K562 (cell line): Measurements from ENCODE around the gene HOXB6. TPM values are rescaled to one million over a fixed set of nuclear protein-coding genes. Genes with fewer than 3 reads are reported as not detected.

Experiments used
- ATAC-seq: fragments of 200-7000 bp; cut with Tn5 transposase; 3 replicates; pipeline ENCODE4 v1.9.1; 2020; ENCODE audit warnings: moderate library complexity
- BruUV-seq: library from RNA; stranded (reverse); fragments of 400-500 nt; replicated peaks from 2 replicates; lab custom pipeline; 2021; lab: Mats Ljungman, UMichigan
- CTCF ChIA-PET: fragments of 300-600 bp; formaldehyde crosslinking; extraction: SDS; loops from one replicate; lab custom pipeline; 2021; ENCODE audit warnings: low intra/inter-chr PET ratio; lab: Yijun Ruan, JAX
- POLR2A ChIA-PET: fragments of 300-600, 350-650 bp; sonication (Branson Sonifier 250); formaldehyde crosslinking; extraction: SDS; loops from one replicate; lab custom pipeline; 2021; ENCODE audit warnings: antibody characterized with exemption, inconsistent platforms; lab: Yijun Ruan, JAX
- DNase-seq, 4 experiments: peaks; one replicate each; pipeline versions ENCODE4 v3.0.0 to v3.0.0-alpha.2; 2011 to 2018; ENCODE audit warnings: low spot score in 3 of 4, mixed read lengths in 3 of 4; ENCODE audit errors: extremely low read depth in 1 of 4
- FAIRE-seq: peaks from 2 replicates; lab custom pipeline; 2011; peaks lifted over from hg19 to GRCh38; lab: Jason Lieb, UNC
- H2AFZ ChIP-seq: 2 replicates; pipeline ENCODE4 v1.6.0; 2011; ENCODE audit warnings: low read depth, low read length, control low read depth, inconsistent platforms
- H3K27ac ChIP-seq: fragments of 200-600 bp; 3 replicates; pipeline ENCODE4 v1.8.0; 2011; ENCODE audit warnings: low read depth, mild to moderate bottlenecking, control low read depth, inconsistent platforms, low read length, moderate library complexity, mixed read lengths; ENCODE audit errors: extremely low read depth
- H3K27me3 ChIP-seq, 2 experiments: fragments of 300-600 bp in 1 of 2; 2 replicates in 1 of 2; 3 replicates in 1 of 2; pipeline versions ENCODE4 v1.6.0 to v1.8.0; 2011; ENCODE audit warnings: inconsistent platforms in 2 of 2, low read length in 2 of 2, mild to moderate bottlenecking in 1 of 2, mixed read lengths in 1 of 2, moderate library complexity in 1 of 2; ENCODE audit not compliant: control insufficient read depth in 2 of 2, insufficient read depth in 2 of 2
- H3K36me3 ChIP-seq: fragments of 300-600 bp; 3 replicates; pipeline ENCODE4 v1.8.0; 2011; ENCODE audit warnings: mild to moderate bottlenecking, low read length, inconsistent platforms; ENCODE audit not compliant: control insufficient read depth, insufficient read depth
- H3K4me1 ChIP-seq, 2 experiments: fragments of 200-600 bp in 1 of 2; replicated peaks in 1 of 2; 2 replicates in 1 of 2; 3 replicates in 1 of 2; pipeline versions ENCODE4 v1.5.1 to v1.8.0; 2011; ENCODE audit warnings: inconsistent platforms in 2 of 2, low read length in 2 of 2, mild to moderate bottlenecking in 1 of 2, mixed read lengths in 1 of 2, moderate library complexity in 1 of 2; ENCODE audit not compliant: control insufficient read depth in 2 of 2, insufficient read depth in 2 of 2
- H3K4me2 ChIP-seq: 2 replicates; pipeline ENCODE4 v1.6.1; 2011; ENCODE audit warnings: low read length, control low read depth, inconsistent platforms, mixed read lengths; ENCODE audit not compliant: insufficient read depth
- H3K4me3 ChIP-seq: fragments of 200-600 bp; sonication (generic), shearing (Covaris generic); 2 replicates; pipeline ENCODE4 v1.5.1; 2016; ENCODE audit warnings: control low read depth, inconsistent platforms
- H3K79me2 ChIP-seq: fragments of 200-600 bp; 3 replicates; pipeline ENCODE4 v1.8.0; 2011; ENCODE audit warnings: low read length, inconsistent platforms; ENCODE audit not compliant: control insufficient read depth, insufficient read depth
- H3K9ac ChIP-seq, 2 experiments: 2 replicates each; pipeline versions ENCODE4 v1.6.0 to v1.6.1; 2011; ENCODE audit warnings: low read depth in 2 of 2, low read length in 2 of 2, control low read depth in 1 of 2, inconsistent platforms in 1 of 2, mild to moderate bottlenecking in 1 of 2, mixed read lengths in 1 of 2; ENCODE audit not compliant: insufficient read depth in 1 of 2
- H3K9me1 ChIP-seq: one replicate; pipeline ENCODE4 v1.6.0; 2011; ENCODE audit warnings: inconsistent platforms, mild to moderate bottlenecking, low read length, moderate library complexity; ENCODE audit not compliant: control insufficient read depth, insufficient read depth
- H3K9me3 ChIP-seq: replicated peaks from 2 replicates; pipeline ENCODE4 v1.5.1; 2011; ENCODE audit warnings: low read depth, low read length, inconsistent platforms; ENCODE audit not compliant: control insufficient read depth, insufficient read depth
- H4K20me1 ChIP-seq: replicated peaks from 2 replicates; pipeline ENCODE4 v1.6.1; 2011; ENCODE audit warnings: low read length, inconsistent platforms, mixed read lengths; ENCODE audit not compliant: control insufficient read depth, insufficient read depth
- FOXA1 ChIP-seq: fragments of 450-650 bp; IDR thresholded peaks from 2 replicates; pipeline ENCODE4 v1.6.1; 2016; ENCODE audit warnings: mild to moderate bottlenecking, borderline replicate concordance
- LARP7 ChIP-seq: fragments of 450-650 bp; IDR thresholded peaks from 2 replicates; pipeline ENCODE4 v1.6.1; 2016
- SIRT6 ChIP-seq: IDR thresholded peaks from one replicate; pipeline ENCODE4 v1.6.1; 2012; ENCODE audit warnings: low read depth, mild to moderate bottlenecking, control low read depth, inconsistent platforms, low read length, moderate library complexity
- TCF7 ChIP-seq: sonication (generic); IDR thresholded peaks from 2 replicates; pipeline ENCODE4 v1.6.1; 2016; ENCODE audit warnings: antibody characterized with exemption, borderline replicate concordance
- ZNF165 ChIP-seq: fragments of 250-450 bp; sonication (Bioruptor Pico); IDR thresholded peaks from 2 replicates; pipeline ENCODE4 v1.4.0; 2020; ENCODE audit warnings: borderline replicate concordance
- ZSCAN32 ChIP-seq: fragments of 450-650 bp; formaldehyde crosslinking; IDR thresholded peaks from 2 replicates; pipeline ENCODE4 v1.4.0; 2020; ENCODE audit warnings: mild to moderate bottlenecking, moderate library complexity
- WGBS: fragments of 100-300 bp; shearing (Covaris generic); methylation state at CpG from one replicate; pipeline ENCODE4 v1.1.6; 2016; ENCODE audit warnings: low coverage, mixed read lengths; ENCODE audit not compliant: insufficient coverage; ENCODE audit errors: missing lambda C conversion rate; 5-methylcytosine and 5-hydroxymethylcytosine counted together
- in situ Hi-C: fragments of 300-500 bp; cut with MboI; formaldehyde crosslinking; loops from 4 replicates; pipeline ENCODE4 v1.15.0; 2018; ENCODE audit warnings: inconsistent platforms, mixed read lengths
- intact Hi-C: fragments of 100-400 bp; cut with micrococcal nuclease; formaldehyde crosslinking; loops from 2 replicates; pipeline ENCODE4 v1.14.2; 2022
- polyA plus RNA-seq, 8 experiments: library from polyadenylated mRNA; depleted of rRNA in 4 of 8; stranded (reverse) in 5 of 8; unstranded in 3 of 8; fragments of >200 nt; fragmentation: Nextera tagmentation in 2 of 8; fragmentation: Illumina TruSeq in 1 of 8; extraction: Ambion mirVana in 2 of 8; extraction: Trizol in 1 of 8; gene quantifications; 2 replicates each; pipeline versions ENCODE4 v1.2.1 to v1.2.3, GENCODE V29; 2011 to 2014; ENCODE audit warnings: inconsistent platforms in 1 of 8, missing spikeins in 1 of 8
- total RNA-seq, 7 experiments: library from RNA; depleted of rRNA in 6 of 7; stranded (reverse); fragments of >200 nt in 6 of 7; fragmentation: Illumina TruSeq in 2 of 7; extraction: Trizol in 2 of 7; gene quantifications; 2 replicates each; pipeline versions ENCODE4 v1.2.1 to v1.2.3, GENCODE V29; 2011 to 2021; ENCODE audit warnings: low replicate concordance in 1 of 7

HOXB6 gene
- total and polyA plus RNA-seq, 9 of the 15 experiments (the other 6 are each of a cell fraction or from before 2014, with no cell fraction given) = 1.2 to 14.8 (median 4.9) TPM

- in situ Hi-C loops = loop anchor here (5.0 kb wide), 1 partner anchor 257 kb away; no protein-coding TSS in a partner anchor
Measured at GRCh38 chr17:48594538-48595277, 10.1 kb downstream of the HOXB6 start.

More at GRCh38 chr17:48594538-48595277, 10.1 kb downstream of the HOXB6 start:
- Histone ChIP-seq H3K4me3 (no peak overlapping the region), H3K79me2 (peaks cover 12% of the 10 kb centered on the region; the same call in 2 of the 3 replicates), H3K27me3 (no peaks in the 10 kb centered on the region), H3K9me1 (no peaks in the 10 kb centered on the region), H4K20me1 (no peaks in the 10 kb centered on the region), H3K4me1 (peaks cover 13 to 47% of the 10 kb centered on the region in 2 experiments), H2AFZ (peak overlapping the region; percentile 85), H3K36me3 (no peaks in the 10 kb centered on the region; the same call in 2 of the 3 replicates), H3K27ac (no peak overlapping the region), H3K4me2 (no peak overlapping the region), H3K9ac (no peak overlapping the region), H3K9me3 (no peaks in the 10 kb centered on the region)
- 79% methylated on average over 18 of the region's 25 CpGs for WGBS
- TF ChIP-seq LARP7 (no peak), FOXA1 (no peak), ZNF165 (no peak), SIRT6 (no peak), ZSCAN32 (CRISPR knock-in tag) (no peak), TCF7 (no peak)
- ChIA-PET CTCF (interaction anchor here (0.5 to 2.8 kb wide), 13 partner anchors 94 to 706 kb away, joined by 3 to 19 read pairs (median 4); no protein-coding TSS in a partner anchor), POLR2A (interaction anchor here (3.7 kb wide), 1 partner anchor 11 kb away, joined by 12 read pairs; no protein-coding TSS in a partner anchor)
- ATAC-seq (no peak), FAIRE-seq (no peak), DNase-seq (no peak)
- BruUV-seq = no TSS peak
- intact Hi-C loops = no loop called here
